ENCODE data around the gene SOCS3.
"Not testable (repeated sequence)": the region's sequence is repeated elsewhere in the genome, so short reads cannot be mapped to it uniquely, and the experiment has no call there.

SOCS3 gene

GRCh38 chr17:78349891-78350642, 9.8 kb downstream of the SOCS3 start:
- no peak for DNase-seq (ENCODE audit: low read depth in 2 of 2)

GRCh38 chr17:78348055-78348770, 11.7 kb downstream of the SOCS3 start:
- DNase-seq (ENCODE audit: low read depth in 2 of 2), result no peak

- no peak for DNase-seq (ENCODE audit: low read depth in 2 of 2)
Observed at GRCh38 chr17:78347453-78347852, 12.4 kb downstream of the SOCS3 start.

- DNase-seq (ENCODE audit: low read depth in 2 of 2), result no peak
Observed at GRCh38 chr17:78346605-78347250, 13.1 kb downstream of the SOCS3 start.

GRCh38 chr17:78345791-78346494, 13.9 kb downstream of the SOCS3 start:
- DNase-seq (ENCODE audit: low read depth in 2 of 2), result no peak

GRCh38 chr17:78345172-78345571, 14.7 kb downstream of the SOCS3 start:
- no peak for DNase-seq (ENCODE audit: low read depth in 2 of 2)

- DNase-seq (ENCODE audit: low read depth in 2 of 2), result no peak
Observed at GRCh38 chr17:78344666-78345065, 15.2 kb downstream of the SOCS3 start.

- no peak for DNase-seq (ENCODE audit: low read depth in 2 of 2)
Observed at GRCh38 chr17:78343543-78344201, 16.2 kb downstream of the SOCS3 start.

- no peak for DNase-seq (ENCODE audit: low read depth in 2 of 2)
Observed at GRCh38 chr17:78343187-78343542, 16.7 kb downstream of the SOCS3 start.

- DNase-seq (ENCODE audit: low read depth in 2 of 2), result peak in 1 of 2 experiments; percentile 63
Observed at GRCh38 chr17:78342449-78343186, 17.3 kb downstream of the SOCS3 start.

- DNase-seq (ENCODE audit: low read depth in 2 of 2), result no peak
Observed at GRCh38 chr17:78341559-78342448, 18.1 kb downstream of the SOCS3 start.

GRCh38 chr17:78340183-78340955, 19.5 kb downstream of the SOCS3 start:
- DNase-seq (ENCODE audit: low read depth in 2 of 2), result no peak

- no peak for DNase-seq (ENCODE audit: low read depth in 2 of 2)
Observed at GRCh38 chr17:78338486-78339259, 21.2 kb downstream of the SOCS3 start.

- no peak for DNase-seq (ENCODE audit: low read depth in 2 of 2)
Observed at GRCh38 chr17:78337244-78338109, 22.4 kb downstream of the SOCS3 start.

GRCh38 chr17:78335209-78335608, 24.7 kb downstream of the SOCS3 start:
- no peak for DNase-seq (ENCODE audit: low read depth in 2 of 2)

- DNase-seq (ENCODE audit: low read depth in 2 of 2), result no peak
Observed at GRCh38 chr17:78332991-78333390, 26.9 kb downstream of the SOCS3 start.

GRCh38 chr17:78331355-78331754, 28.5 kb downstream of the SOCS3 start:
- not testable (repeated sequence) for DNase-seq (ENCODE audit: low read depth in 2 of 2)

All from fibroblast of skin of left biceps (primary cell).